ENCODE data around the gene FAM120B. TPM values are rescaled to one million over a fixed set of nuclear protein-coding genes. Genes with fewer than 3 reads are reported as not detected.
A peak's percentile ranks its signal among the peaks of the same experiment; 100 is the strongest.

FAM120B gene
- total and polyA plus RNA-seq, 2 of the 4 experiments (the other 2 are of a cell fraction): 15.3 to 28.0 TPM

GRCh38 chr6:170367241-170367640 is 60.7 kb downstream of the FAM120B start:
- ChIA-PET CTCF (interaction anchor here (0.7 kb wide), 1 partner anchor 150 kb away, joined by 3 read pairs; no protein-coding TSS in a partner anchor), POLR2A (ENCODE audit: unreplicated experiment) (no interaction called here)
- DNase-seq (peak; percentile 14), ATAC-seq (ENCODE audit: low read depth) (no peak)
- Histone ChIP-seq H4K5ac (ENCODE audit: low read depth, low read length) (no peak overlapping the region), H3K9me3 (ENCODE audit: control insufficient read depth, insufficient read depth, low read length) (no peaks in the 10 kb centered on the region), H3K4me1 (ENCODE audit: control insufficient read depth, insufficient read depth, low read length) (no peaks in the 10 kb centered on the region; the same call in 1 of the 2 replicates), H2BK15ac (ENCODE audit: low read depth, low read length) (no peak overlapping the region), H2AK5ac (ENCODE audit: low read depth, low read length) (no peak overlapping the region), H2BK20ac (ENCODE audit: low read depth, low read length) (no peak overlapping the region), H4K91ac (ENCODE audit: insufficient read depth, low read depth, low read length) (no peak overlapping the region), H3K27ac (ENCODE audit: insufficient read depth, low read length) (no peak overlapping the region), H2AK9ac (replicated peaks; ENCODE audit: low read depth, low read length, poor library complexity) (no peak overlapping the region), H3K18ac (ENCODE audit: low read depth, low read length) (no peak overlapping the region), H3K27me3 (ENCODE audit: control insufficient read depth, insufficient read depth, low read length) (no peaks in the 10 kb centered on the region), H3K56ac (ENCODE audit: extremely low read depth, insufficient read depth, low read length) (no peak overlapping the region), H3K4me2 (ENCODE audit: low read depth, low read length) (no peak overlapping the region), H3K14ac (replicated peaks; ENCODE audit: low read depth, low read length) (no peak overlapping the region), H2BK120ac (ENCODE audit: low read depth, low read length) (no peak overlapping the region), H3K23ac (ENCODE audit: low read depth, low read length) (0 out of 2 replicates have a peak overlapping the region, but pooled peaks have one; percentile 25), H3K36me3 (ENCODE audit: control insufficient read depth, insufficient read depth, low read length) (peaks cover 23% of the 10 kb centered on the region), H3K9ac (ENCODE audit: low read depth, low read length) (no peak overlapping the region), H3K4me3 (ENCODE audit: insufficient read depth, low read depth, low read length) (no peak overlapping the region), H3K9me1 (ENCODE audit: insufficient read depth, low read length) (peaks cover 9% of the 10 kb centered on the region; the same call in 1 of the 2 replicates), H3K79me1 (ENCODE audit: low read depth in 1 of 2, low read length in 2 of 2) (peaks cover 7 to 18% of the 10 kb centered on the region in 2 experiments; a peak in 3 of 4 replicates), H4K8ac (ENCODE audit: low read depth in 2 of 2, low read length in 2 of 2) (no peak overlapping the region), H2AFZ (replicated peaks; ENCODE audit: low read length, poor library complexity) (no peak overlapping the region), H3K4ac (ENCODE audit: low read depth, low read length) (no peak overlapping the region), H4K20me1 (ENCODE audit: insufficient read depth, low read length) (no peaks in the 10 kb centered on the region), H2BK5ac (ENCODE audit: low read depth, low read length, poor library complexity, severe bottlenecking) (no peak overlapping the region)
- in situ Hi-C loops (cut with MboI; ENCODE audit: low sequenced_read_pairs) (no loop called here), intact Hi-C loops (cut with micrococcal nuclease) (no loop called here), dilution Hi-C loops (cut with HindIII; ENCODE audit: low sequenced_read_pairs, unreplicated experiment) (no loop called here)
- TF ChIP-seq USF2 (IDR thresholded peaks at IDR 0.05; ENCODE audit: low read depth, low read length): no peak
- TF ChIP-seq BHLHE40 (IDR thresholded peaks at IDR 0.05; ENCODE audit: low read depth, low read length): no peak
- TF ChIP-seq RAD21 (IDR thresholded peaks at IDR 0.05; ENCODE audit: low read length): no peak
- no peak for TF ChIP-seq NFE2L2 (IDR thresholded peaks at IDR 0.05; ENCODE audit: low read depth, low read length)
- TF ChIP-seq, protein P1, sequence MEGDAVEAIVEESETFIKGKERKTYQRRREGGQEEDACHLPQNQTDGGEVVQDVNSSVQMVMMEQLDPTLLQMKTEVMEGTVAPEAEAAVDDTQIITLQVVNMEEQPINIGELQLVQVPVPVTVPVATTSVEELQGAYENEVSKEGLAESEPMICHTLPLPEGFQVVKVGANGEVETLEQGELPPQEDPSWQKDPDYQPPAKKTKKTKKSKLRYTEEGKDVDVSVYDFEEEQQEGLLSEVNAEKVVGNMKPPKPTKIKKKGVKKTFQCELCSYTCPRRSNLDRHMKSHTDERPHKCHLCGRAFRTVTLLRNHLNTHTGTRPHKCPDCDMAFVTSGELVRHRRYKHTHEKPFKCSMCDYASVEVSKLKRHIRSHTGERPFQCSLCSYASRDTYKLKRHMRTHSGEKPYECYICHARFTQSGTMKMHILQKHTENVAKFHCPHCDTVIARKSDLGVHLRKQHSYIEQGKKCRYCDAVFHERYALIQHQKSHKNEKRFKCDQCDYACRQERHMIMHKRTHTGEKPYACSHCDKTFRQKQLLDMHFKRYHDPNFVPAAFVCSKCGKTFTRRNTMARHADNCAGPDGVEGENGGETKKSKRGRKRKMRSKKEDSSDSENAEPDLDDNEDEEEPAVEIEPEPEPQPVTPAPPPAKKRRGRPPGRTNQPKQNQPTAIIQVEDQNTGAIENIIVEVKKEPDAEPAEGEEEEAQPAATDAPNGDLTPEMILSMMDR (conservative IDR thresholded peaks at IDR 0.05; ENCODE audit: low read depth, low read length): no peak
- TF ChIP-seq RFX5 (IDR thresholded peaks at IDR 0.05; ENCODE audit: low read depth, low read length): no peak
- no peak for TF ChIP-seq POLR2A (IDR thresholded peaks at IDR 0.05; ENCODE audit: low read depth, low read length)
- no peak for TF ChIP-seq MAFK (IDR thresholded peaks at IDR 0.05; ENCODE audit: low read depth, low read length)
- BruUV-seq (replicated peaks): no TSS peak
- WGBS, 2 experiments (ENCODE audit: extremely low coverage in 2 of 2, insufficient read length in 1 of 2): 60% methylated on average over 2 of the region's 10 CpGs; no CpG with 5 or more reads in 1 of the 2 experiments
